ENCODE measurements around the gene SPHK2.
A peak's percentile ranks its signal among the peaks of the same experiment; 100 is the strongest.

The SPHK2 gene

GRCh38 chr19:48646001-48646721 is 26.9 kb downstream of the SPHK2 start, which contains the start of gene CA11:
TSS of gene CA11 (minus strand) at chr19:48646187. CDS start at chr19:48645632, 555 bp downstream.
- H3K27ac Mint-ChIP-seq: peak within 1 kb of the TSS; percentile 91 to 98 (median 96)
- peaks cover 32% of the 10 kb centered on the region for H3K4me1 Mint-ChIP-seq
- H3K27me3 Mint-ChIP-seq (ENCODE audit: low read depth): no peaks in the 10 kb centered on the region
- TF ChIP-seq, protein P1, sequence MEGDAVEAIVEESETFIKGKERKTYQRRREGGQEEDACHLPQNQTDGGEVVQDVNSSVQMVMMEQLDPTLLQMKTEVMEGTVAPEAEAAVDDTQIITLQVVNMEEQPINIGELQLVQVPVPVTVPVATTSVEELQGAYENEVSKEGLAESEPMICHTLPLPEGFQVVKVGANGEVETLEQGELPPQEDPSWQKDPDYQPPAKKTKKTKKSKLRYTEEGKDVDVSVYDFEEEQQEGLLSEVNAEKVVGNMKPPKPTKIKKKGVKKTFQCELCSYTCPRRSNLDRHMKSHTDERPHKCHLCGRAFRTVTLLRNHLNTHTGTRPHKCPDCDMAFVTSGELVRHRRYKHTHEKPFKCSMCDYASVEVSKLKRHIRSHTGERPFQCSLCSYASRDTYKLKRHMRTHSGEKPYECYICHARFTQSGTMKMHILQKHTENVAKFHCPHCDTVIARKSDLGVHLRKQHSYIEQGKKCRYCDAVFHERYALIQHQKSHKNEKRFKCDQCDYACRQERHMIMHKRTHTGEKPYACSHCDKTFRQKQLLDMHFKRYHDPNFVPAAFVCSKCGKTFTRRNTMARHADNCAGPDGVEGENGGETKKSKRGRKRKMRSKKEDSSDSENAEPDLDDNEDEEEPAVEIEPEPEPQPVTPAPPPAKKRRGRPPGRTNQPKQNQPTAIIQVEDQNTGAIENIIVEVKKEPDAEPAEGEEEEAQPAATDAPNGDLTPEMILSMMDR (IDR thresholded peaks at IDR 0.05; ENCODE audit: unreplicated experiment in 3 of 3): peak; percentile 88 to 95 (median 93)
- H3K36me3 Mint-ChIP-seq (ENCODE audit: low read depth): no peaks in the 10 kb centered on the region
- no peaks in the 10 kb centered on the region for H3K9me3 Mint-ChIP-seq
- H3K4me3 Mint-ChIP-seq: peak within 1 kb of the TSS; percentile 90 to 92 (median 90)

DNA sequence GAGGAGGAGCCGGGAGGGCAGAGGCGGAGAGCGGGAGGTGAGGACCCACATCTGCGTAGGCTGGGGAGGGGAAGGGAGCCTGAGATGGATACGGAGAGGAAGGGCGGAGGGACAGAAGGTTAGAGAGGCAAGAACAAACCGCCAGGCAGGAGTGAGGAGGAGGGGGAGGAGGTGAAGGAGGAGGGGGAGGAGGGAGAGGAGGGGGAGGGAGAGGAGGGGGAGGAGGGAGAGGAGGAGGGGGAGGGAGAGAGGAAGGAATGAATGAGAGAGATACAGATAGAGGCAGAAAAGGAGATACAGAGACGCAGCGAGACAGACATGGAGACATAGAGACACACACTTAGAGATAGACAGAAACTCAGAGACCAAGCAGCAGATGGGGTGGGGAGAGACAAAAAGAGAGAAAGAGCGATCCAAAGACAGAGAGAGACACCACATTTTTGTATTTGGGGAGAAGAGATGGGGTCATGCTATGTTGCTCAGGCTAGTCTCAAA is 27.5 kb downstream of the SPHK2 start:
- Mint-ChIP-seq H3K9me3 (no peaks in the 10 kb centered on the region), H3K36me3 (ENCODE audit: low read depth) (no peaks in the 10 kb centered on the region), H3K4me1 (peaks cover 32% of the 10 kb centered on the region), H3K27ac (peak overlapping the region; percentile 58 to 91 (median 78)), H3K27me3 (ENCODE audit: low read depth) (no peaks in the 10 kb centered on the region), H3K4me3 (peak overlapping the region; percentile 43 to 92 (median 58))
- TF ChIP-seq, protein P1 (IDR thresholded peaks at IDR 0.05; ENCODE audit: unreplicated experiment in 3 of 3): no peak

- H3K4me1 Mint-ChIP-seq: peaks cover 32% of the 10 kb centered on the region
- peaks cover 3% of the 10 kb centered on the region for H3K27me3 Mint-ChIP-seq (ENCODE audit: low read depth)
- H3K4me3 Mint-ChIP-seq: no peak overlapping the region
- no peaks in the 10 kb centered on the region for H3K9me3 Mint-ChIP-seq
- H3K36me3 Mint-ChIP-seq (ENCODE audit: low read depth): no peaks in the 10 kb centered on the region
- H3K27ac Mint-ChIP-seq: peak overlapping the region; percentile 1 to 52 (median 19)
- TF ChIP-seq, protein P1 (IDR thresholded peaks at IDR 0.05; ENCODE audit: unreplicated experiment in 3 of 3): no peak
Measured at GRCh38 chr19:48648134-48648533, 28.8 kb downstream of the SPHK2 start.

- no peak overlapping the region for H3K27ac Mint-ChIP-seq
- peaks cover 3% of the 10 kb centered on the region for H3K27me3 Mint-ChIP-seq (ENCODE audit: low read depth)
- TF ChIP-seq, protein P1 (IDR thresholded peaks at IDR 0.05; ENCODE audit: unreplicated experiment in 3 of 3): no peak
- H3K9me3 Mint-ChIP-seq: no peaks in the 10 kb centered on the region
- H3K4me1 Mint-ChIP-seq: peaks cover 25% of the 10 kb centered on the region
- no peak overlapping the region for H3K4me3 Mint-ChIP-seq
- no peaks in the 10 kb centered on the region for H3K36me3 Mint-ChIP-seq (ENCODE audit: low read depth)
Measured at GRCh38 chr19:48650974-48651682, 31.8 kb downstream of the SPHK2 start.

DNA sequence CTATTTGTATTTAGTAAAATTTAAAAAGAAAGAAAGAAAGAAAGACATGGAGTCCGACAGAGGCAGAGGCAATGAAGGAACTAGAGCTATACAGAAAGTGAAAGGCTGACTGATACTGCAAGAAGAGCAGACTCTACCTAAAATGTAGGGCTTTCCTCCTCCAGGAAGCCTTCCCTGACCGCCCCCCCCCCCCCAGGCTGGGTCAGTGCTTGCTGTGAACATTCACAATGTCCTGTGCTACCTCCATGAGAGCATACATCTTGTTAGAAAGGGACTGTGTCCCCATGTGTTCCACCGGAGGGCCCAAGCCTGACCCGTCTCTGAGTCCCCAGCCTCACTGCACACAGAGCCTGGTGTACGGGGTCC is 32.4 kb downstream of the SPHK2 start:
- Mint-ChIP-seq H3K36me3 (ENCODE audit: low read depth) (no peaks in the 10 kb centered on the region), H3K27ac (no peak overlapping the region), H3K4me3 (no peak overlapping the region), H3K4me1 (peaks cover 27% of the 10 kb centered on the region), H3K27me3 (ENCODE audit: low read depth) (peaks cover 3% of the 10 kb centered on the region), H3K9me3 (no peaks in the 10 kb centered on the region)
- TF ChIP-seq, protein P1 (IDR thresholded peaks at IDR 0.05; ENCODE audit: unreplicated experiment in 3 of 3): no peak
